Erythroblast (primary cell): ENCODE data around the gene ROBO2.

Source experiments
- GATA1 ChIP-seq: IDR thresholded peaks from 2 replicates; pipeline ENCODE4 v1.6.1; 2011; ENCODE audit warnings: low read depth, mild to moderate bottlenecking, control low read depth, low read length, moderate library complexity
- POLR2A ChIP-seq: IDR thresholded peaks from 2 replicates; pipeline ENCODE4 v1.6.1; 2011; ENCODE audit warnings: mild to moderate bottlenecking, low read length

DNA sequence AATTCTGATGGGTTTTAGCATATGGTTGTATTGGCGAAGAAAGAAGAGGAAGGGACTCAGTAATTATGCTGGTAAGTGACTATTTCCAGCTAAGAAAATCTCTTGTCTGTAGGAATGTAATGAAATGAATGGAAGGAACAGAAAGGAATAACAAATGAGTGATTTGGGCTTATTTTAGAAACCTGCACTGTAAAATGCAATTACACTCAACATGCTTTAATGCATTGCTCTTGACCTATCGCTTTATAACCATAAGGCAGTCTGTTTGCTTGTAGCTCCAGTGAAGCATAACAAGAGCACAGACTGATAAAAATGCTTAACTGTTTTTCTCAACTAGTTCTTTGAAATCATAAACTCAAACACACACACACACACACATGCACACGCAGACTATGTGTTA, 549.0 kb downstream of the ROBO2 start:
- TF ChIP-seq POLR2A (no peak), GATA1 (no peak)
